SU-DHL-6 (cell line): ENCODE data around the gene FRAS1.

Experiments
- CTCF ChIP-seq: fragments of 200-600 bp; sonication (generic); IDR thresholded peaks from one replicate; pipeline ENCODE4 v1.5.1; 2017; ENCODE audit warnings: antibody characterized with exemption, mild to moderate bottlenecking, low read length, moderate library complexity; ENCODE audit not compliant: insufficient read depth, poor library complexity, severe bottlenecking
- EZH2phosphoT487 ChIP-seq: fragments of 200-600 bp; sonication (generic), shearing (Covaris generic); conservative IDR thresholded peaks from 2 replicates; pipeline ENCODE4 v1.6.1; 2018; ENCODE audit warnings: mild to moderate bottlenecking, antibody characterized with exemption, low read length, moderate library complexity, mixed read lengths

- TF ChIP-seq EZH2phosphoT487, result no peak
- no peak for TF ChIP-seq CTCF
Observed at GRCh38 chr4:78557841-78558240, 500.7 kb downstream of the FRAS1 start.
